H1 (cell line): Measurements from ENCODE around the gene GALP. TPM values are rescaled to one million over a fixed set of nuclear protein-coding genes. Genes with fewer than 3 reads are reported as not detected.

Source experiments
- CTCF ChIA-PET: fragments of 300-600 bp; sonication (Branson Sonifier 250); formaldehyde crosslinking; loops from one replicate; lab custom pipeline; 2021; ENCODE audit not compliant: partially characterized antibody; lab: Charles Lee
- POLR2A ChIA-PET: fragments of 300-600 bp; sonication (Branson Sonifier 250); formaldehyde crosslinking; loops from one replicate; lab custom pipeline; 2021; ENCODE audit warnings: inconsistent platforms; ENCODE audit not compliant: partially characterized antibody; lab: Charles Lee
- DNase-seq, 2 experiments: peaks; one replicate each; pipeline versions ENCODE4 v3.0.0 to v3.0.0-alpha.2; 2010 to 2022; ENCODE audit warnings: low spot score in 2 of 2, low read depth in 1 of 2, mixed read lengths in 1 of 2
- FAIRE-seq: peaks from 2 replicates; lab custom pipeline; 2011; peaks lifted over from hg19 to GRCh38; lab: Jason Lieb, UNC
- H2AFZ ChIP-seq: 2 replicates; pipeline ENCODE4 v1.8.1; 2012; ENCODE audit warnings: low read length, inconsistent platforms
- H2AK5ac ChIP-seq: 2 replicates; pipeline ENCODE4 v1.6.1; 2013; ENCODE audit warnings: low read depth, low read length
- H2BK120ac ChIP-seq: replicated peaks from 2 replicates; pipeline ENCODE3; 2013; ENCODE audit warnings: low read depth, low read length, inconsistent platforms
- H2BK12ac ChIP-seq: 2 replicates; pipeline ENCODE4 v1.6.1; 2013; ENCODE audit warnings: low read depth, low read length
- H2BK15ac ChIP-seq: 2 replicates; pipeline ENCODE4 v1.6.1; 2013; ENCODE audit warnings: low read length
- H2BK20ac ChIP-seq: 2 replicates; pipeline ENCODE4 v1.6.1; 2013; ENCODE audit warnings: low read length
- H2BK5ac ChIP-seq: 2 replicates; pipeline ENCODE4 v1.6.1; 2013; ENCODE audit warnings: low read depth, low read length
- H3K14ac ChIP-seq: 2 replicates; pipeline ENCODE4 v1.6.1; 2013; ENCODE audit warnings: inconsistent platforms; ENCODE audit not compliant: insufficient read length
- H3K18ac ChIP-seq: 2 replicates; pipeline ENCODE4 v1.6.1; 2013; ENCODE audit warnings: low read length; ENCODE audit errors: extremely low read depth
- H3K23ac ChIP-seq: 2 replicates; pipeline ENCODE4 v1.6.1; 2013; ENCODE audit warnings: inconsistent platforms; ENCODE audit not compliant: insufficient read length
- H3K23me2 ChIP-seq: 2 replicates; pipeline ENCODE4 v1.6.1; 2013; ENCODE audit warnings: low read depth, low read length
- H3K27ac ChIP-seq: 2 replicates; pipeline ENCODE4 v1.6.1; 2011; ENCODE audit warnings: low read depth, low read length, inconsistent platforms
- H3K27me3 ChIP-seq, 4 experiments: replicated peaks in 1 of 4; 1 replicate in 1 of 4; 2 replicates in 3 of 4; pipeline versions ENCODE4 v1.6.1 to v1.8.1; 2011 to 2013; ENCODE audit warnings: low read length in 3 of 4, mild to moderate bottlenecking in 3 of 4, inconsistent platforms in 2 of 4, mixed read lengths in 2 of 4, moderate library complexity in 1 of 4; ENCODE audit not compliant: control insufficient read depth in 3 of 4, insufficient read depth in 3 of 4; ENCODE audit errors: extremely low read depth in 1 of 4
- H3K36me3 ChIP-seq, 4 experiments: 2 replicates each; pipeline versions ENCODE4 v1.6.1 to v1.8.1; 2011 to 2013; ENCODE audit warnings: mild to moderate bottlenecking in 4 of 4, low read length in 3 of 4, moderate library complexity in 2 of 4, control low read depth in 1 of 4, inconsistent platforms in 1 of 4; ENCODE audit not compliant: insufficient read depth in 4 of 4, control insufficient read depth in 2 of 4
- H3K4ac ChIP-seq: replicated peaks from 2 replicates; pipeline ENCODE3; 2013; ENCODE audit warnings: low read length, low read depth, mixed read lengths, inconsistent platforms; ENCODE audit not compliant: insufficient read length
- H3K4me1 ChIP-seq, 4 experiments: replicated peaks in 1 of 4; 1 replicate in 1 of 4; 2 replicates in 3 of 4; pipeline versions ENCODE4 v1.6.1 to v1.8.1; 2011 to 2013; ENCODE audit warnings: low read length in 3 of 4, inconsistent platforms in 2 of 4, mixed read lengths in 1 of 4; ENCODE audit not compliant: insufficient read depth in 4 of 4, control insufficient read depth in 3 of 4
- H3K4me2 ChIP-seq, 2 experiments: 2 replicates each; pipeline versions ENCODE4 v1.6.1 to v1.8.1; 2011 to 2013; ENCODE audit warnings: low read depth in 2 of 2, low read length in 2 of 2, control low read depth in 1 of 2, inconsistent platforms in 1 of 2, mild to moderate bottlenecking in 1 of 2; ENCODE audit not compliant: insufficient read depth in 1 of 2
- H3K4me3 ChIP-seq, 4 experiments: fragments of 200-600, 300-600 bp in 1 of 4; sonication (generic), shearing (Covaris generic), sonication (Bioruptor Twin) in 1 of 4; 2 replicates each; pipeline versions ENCODE4 v1.5.1 to v1.8.1; 2011 to 2016; ENCODE audit warnings: low read length in 4 of 4, low read depth in 3 of 4, control low read depth in 2 of 4, inconsistent platforms in 2 of 4, mild to moderate bottlenecking in 2 of 4, mixed read lengths in 1 of 4, moderate library complexity in 1 of 4; ENCODE audit not compliant: insufficient read depth in 2 of 4; ENCODE audit errors: extremely low read depth in 1 of 4
- H3K56ac ChIP-seq: replicated peaks from 2 replicates; pipeline ENCODE3; 2013; ENCODE audit warnings: low read depth, mild to moderate bottlenecking, mixed read lengths, low read length, inconsistent platforms; ENCODE audit not compliant: insufficient read length
- H3K79me1 ChIP-seq: 2 replicates; pipeline ENCODE4 v1.6.1; 2013; ENCODE audit warnings: low read depth, low read length, control low read depth
- H3K79me2 ChIP-seq, 2 experiments: 2 replicates each; pipeline versions ENCODE4 v1.6.1 to v1.8.1; 2012 to 2013; ENCODE audit warnings: low read length in 2 of 2, mild to moderate bottlenecking in 2 of 2, inconsistent platforms in 1 of 2; ENCODE audit not compliant: insufficient read depth in 2 of 2, control insufficient read depth in 1 of 2
- H3K9ac ChIP-seq, 4 experiments: replicated peaks in 1 of 4; 1 replicate in 1 of 4; 2 replicates in 3 of 4; pipeline versions ENCODE4 v1.6.1 to v1.8.1; 2011 to 2013; ENCODE audit warnings: low read depth in 3 of 4, low read length in 3 of 4, control low read depth in 2 of 4, mild to moderate bottlenecking in 2 of 4, moderate library complexity in 2 of 4, inconsistent platforms in 1 of 4; ENCODE audit errors: extremely low read depth in 1 of 4
- H3K9me3 ChIP-seq, 2 experiments: 2 replicates each; pipeline versions ENCODE4 v1.6.1 to v1.8.1; 2012 to 2013; ENCODE audit warnings: mild to moderate bottlenecking in 2 of 2, moderate library complexity in 2 of 2, control low read depth in 1 of 2, inconsistent platforms in 1 of 2, low read depth in 1 of 2, low read length in 1 of 2, mixed read lengths in 1 of 2; ENCODE audit not compliant: insufficient read depth in 2 of 2
- H4K20me1 ChIP-seq, 2 experiments: replicated peaks in 1 of 2; 2 replicates each; pipeline versions ENCODE3 to v1.8.1; 2011 to 2013; ENCODE audit warnings: inconsistent platforms in 2 of 2, low read length in 2 of 2, mild to moderate bottlenecking in 1 of 2; ENCODE audit not compliant: insufficient read depth in 2 of 2, control insufficient read depth in 1 of 2
- H4K5ac ChIP-seq: 2 replicates; pipeline ENCODE4 v1.6.1; 2013; ENCODE audit warnings: low read length, low read depth, mixed read lengths, inconsistent platforms; ENCODE audit not compliant: insufficient read length
- H4K8ac ChIP-seq: 2 replicates; pipeline ENCODE4 v1.8.0; 2013; ENCODE audit warnings: mild to moderate bottlenecking, moderate library complexity, low read length, inconsistent platforms; ENCODE audit not compliant: insufficient read depth; ENCODE audit errors: extremely low read depth
- H4K91ac ChIP-seq: replicated peaks from 2 replicates; pipeline ENCODE3; 2013; ENCODE audit warnings: low read length, mixed read lengths, inconsistent platforms; ENCODE audit not compliant: insufficient read length
- CREB1 ChIP-seq: IDR thresholded peaks from 2 replicates; pipeline ENCODE4 v1.6.1; 2012; ENCODE audit warnings: inconsistent platforms
- CTCF ChIP-seq, 3 experiments: IDR thresholded peaks; 1 replicate in 2 of 3; 2 replicates in 1 of 3; pipeline versions ENCODE4 v1.5.1 to v1.6.1; 2011; ENCODE audit warnings: low read length in 3 of 3, mild to moderate bottlenecking in 3 of 3, inconsistent platforms in 2 of 3, low read depth in 1 of 3, moderate library complexity in 1 of 3; ENCODE audit not compliant: insufficient read depth in 1 of 3; ENCODE audit errors: control extremely low read depth in 1 of 3
- KDM5A ChIP-seq: fragments of 200-600 bp; IDR thresholded peaks from 2 replicates; pipeline ENCODE4 v1.7.1; 2012; ENCODE audit warnings: mild to moderate bottlenecking, low read length, inconsistent platforms, mixed read lengths
- RAD21 ChIP-seq, 2 experiments: IDR thresholded peaks in 1 of 2; conservative IDR thresholded peaks in 1 of 2; 2 replicates each; pipeline ENCODE4 v1.6.1; 2011; ENCODE audit warnings: low read depth in 2 of 2, low read length in 2 of 2, improper control_type of control experiment in 1 of 2, inconsistent platforms in 1 of 2, mild to moderate bottlenecking in 1 of 2, moderate library complexity in 1 of 2
- WGBS, 2 experiments: shearing (Covaris generic) in 1 of 2; methylation state at CpG; one replicate each; pipeline versions ENCODE4 v1.1.6 to v1.1.7; 2013 to 2015; ENCODE audit warnings: low lambda C conversion rate in 2 of 2, mixed read lengths in 2 of 2, inconsistent platforms in 1 of 2, low coverage in 1 of 2, missing lambda C conversion rate in 1 of 2; ENCODE audit not compliant: insufficient replicate concordance in 2 of 2, insufficient coverage in 1 of 2, insufficient read length in 1 of 2; ENCODE audit errors: extremely low coverage in 1 of 2, missing lambda C conversion rate in 1 of 2; 5-methylcytosine and 5-hydroxymethylcytosine counted together
- polyA plus RNA-seq, 7 experiments: library from polyadenylated mRNA; depleted of rRNA in 3 of 7; stranded (reverse) in 5 of 7; unstranded in 2 of 7; fragments of >200 nt in 5 of 7; fragments of 200-250 nt in 2 of 7; gene quantifications; 1 replicate in 5 of 7; 2 replicates in 1 of 7; 4 replicates in 1 of 7; pipeline versions ENCODE4 v1.2.1 to v1.2.3, GENCODE V29; 2011 to 2013; ENCODE audit warnings: missing spikeins in 2 of 7, mixed read lengths in 2 of 7
- total RNA-seq: library from RNA; stranded (reverse); fragmentation: NEBNext Ultra II Directional; extraction: Animal tissue kit (Norgen Biotek cat#: 25700); gene quantifications from 2 replicates; pipeline ENCODE4 v1.2.1, GENCODE V29; 2021

The GALP gene
- total and polyA plus RNA-seq, 2 of the 8 experiments (the other 6 are each of a cell fraction or from before 2014, with no cell fraction given): 0.14 TPM; not detected in 1

GRCh38 chr19:56211718-56212117 is 35.9 kb downstream of the GALP start:
- Histone ChIP-seq H2BK20ac (no peak overlapping the region), H2AK5ac (no peak overlapping the region), H3K9me3 (no peaks in the 10 kb centered on the region), H3K79me2 (no peaks in the 10 kb centered on the region), H3K9ac (no peak overlapping the region), H3K4me3 (no peak overlapping the region), H3K23ac (no peak overlapping the region), H3K18ac (no peak overlapping the region), H4K91ac (no peak overlapping the region), H3K23me2 (no peaks in the 10 kb centered on the region), H3K14ac (no peak overlapping the region), H3K56ac (no peak overlapping the region), H3K36me3 (no peaks in the 10 kb centered on the region), H2AFZ (no peak overlapping the region), H3K4me2 (no peak overlapping the region), H2BK15ac (no peak overlapping the region), H4K5ac (no peak overlapping the region), H2BK120ac (no peak overlapping the region), H3K4me1 (peaks cover 0 to 2% (median under 1%) of the 10 kb centered on the region in 4 experiments; a peak in 2 of 7 replicates), H3K27ac (no peak overlapping the region), H4K8ac (no peak overlapping the region), H4K20me1 (no peaks in the 10 kb centered on the region), H3K27me3 (no peaks in the 10 kb centered on the region), H3K79me1 (no peaks in the 10 kb centered on the region), H3K4ac (no peak overlapping the region), H2BK5ac (no peak overlapping the region), H2BK12ac (no peak overlapping the region)
- 80% methylated on average over 4 of the region's 4 CpGs; no CpG with 5 or more reads in 1 of the 2 experiments for WGBS, 2 experiments
- ChIA-PET POLR2A (no interaction called here), CTCF (interaction anchor here (0.6 to 3.0 kb wide), 9 partner anchors 8 to 135 kb away, joined by 3 to 18 read pairs (median 4); no protein-coding TSS in a partner anchor)
- no peak for FAIRE-seq
- no peak for DNase-seq
- no peak for TF ChIP-seq RAD21 (IDR thresholded peaks at IDR 0.05 in 1 of 2, conservative IDR thresholded peaks at IDR 0.05 in 1 of 2; ENCODE audit: low read depth in 2 of 2, low read length in 2 of 2)
- no peak for TF ChIP-seq CREB1
- no peak for TF ChIP-seq KDM5A
- peak in 2 of 3 experiments; percentile 10 to 12; a peak in 1 of 4 replicates for TF ChIP-seq CTCF (IDR thresholded peaks at IDR 0.05; ENCODE audit: control extremely low read depth in 1 of 3, insufficient read depth in 1 of 3, low read depth in 1 of 3, low read length in 3 of 3)
